ENCODE data around the gene GRIK3.

Gene GRIK3

DNA sequence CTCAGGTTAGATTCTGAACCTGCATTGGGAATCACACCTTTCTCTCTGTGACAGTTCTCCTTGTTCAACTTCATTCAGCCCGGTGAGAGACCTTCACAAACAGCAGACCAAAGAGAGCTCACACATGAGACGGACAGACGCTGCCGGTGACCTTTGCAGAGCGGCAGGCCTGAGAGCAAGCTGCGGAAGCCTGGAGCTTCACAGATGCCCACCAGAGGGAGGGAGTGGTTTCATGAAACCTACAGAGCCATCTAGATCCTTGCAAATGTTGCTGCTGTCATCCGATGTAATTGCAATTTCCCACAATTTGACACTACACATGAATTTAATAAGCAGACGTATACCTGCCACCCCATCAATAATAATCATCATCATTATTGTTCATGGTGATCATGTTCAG lies 39.4 kb downstream of the GRIK3 start:
- H3K4me3 Mint-ChIP-seq = no peak overlapping the region
- DNase-seq (ENCODE audit: low spot score in 2 of 2) (no peak), ATAC-seq (replicated peaks; ENCODE audit: extremely low read depth, poor library complexity, severe bottlenecking) (no peak)
- peaks cover 2% of the 10 kb centered on the region for H3K36me3 Mint-ChIP-seq (ENCODE audit: insufficient read depth)
- H3K9me3 Mint-ChIP-seq = no peaks in the 10 kb centered on the region
- peaks cover 83% of the 10 kb centered on the region for H3K27me3 Mint-ChIP-seq
- H3K4me1 Mint-ChIP-seq = no peaks in the 10 kb centered on the region
- H3K27ac Mint-ChIP-seq (ENCODE audit: low read depth) = no peak overlapping the region

DNA sequence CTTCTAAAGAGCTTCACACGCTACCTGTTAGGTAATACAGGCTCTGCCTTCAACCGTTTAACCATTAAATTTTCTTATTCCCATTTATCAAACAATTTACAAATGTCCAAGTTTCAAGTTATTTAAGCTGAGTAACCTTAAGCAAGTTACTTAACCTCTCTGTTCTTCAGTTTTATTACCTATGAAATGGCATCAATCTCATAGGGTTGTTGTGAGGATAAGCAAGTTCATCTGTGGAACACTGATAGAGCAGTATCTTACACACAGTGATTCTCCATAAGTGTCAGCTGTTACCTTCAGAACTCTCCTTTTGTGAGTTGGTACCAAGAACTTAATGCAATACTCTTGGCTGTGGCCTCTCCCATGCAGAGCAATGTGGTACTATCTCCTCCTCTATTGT lies 40.0 kb downstream of the GRIK3 start:
- Mint-ChIP-seq H3K9me3 (no peaks in the 10 kb centered on the region), H3K4me3 (no peak overlapping the region), H3K27me3 (peaks cover 83% of the 10 kb centered on the region), H3K36me3 (ENCODE audit: insufficient read depth) (peaks cover 2% of the 10 kb centered on the region), H3K27ac (ENCODE audit: low read depth) (no peak overlapping the region), H3K4me1 (no peaks in the 10 kb centered on the region)
- DNase-seq (ENCODE audit: low spot score in 2 of 2) = no peak
- no peak for ATAC-seq (replicated peaks; ENCODE audit: extremely low read depth, poor library complexity, severe bottlenecking)

DNA sequence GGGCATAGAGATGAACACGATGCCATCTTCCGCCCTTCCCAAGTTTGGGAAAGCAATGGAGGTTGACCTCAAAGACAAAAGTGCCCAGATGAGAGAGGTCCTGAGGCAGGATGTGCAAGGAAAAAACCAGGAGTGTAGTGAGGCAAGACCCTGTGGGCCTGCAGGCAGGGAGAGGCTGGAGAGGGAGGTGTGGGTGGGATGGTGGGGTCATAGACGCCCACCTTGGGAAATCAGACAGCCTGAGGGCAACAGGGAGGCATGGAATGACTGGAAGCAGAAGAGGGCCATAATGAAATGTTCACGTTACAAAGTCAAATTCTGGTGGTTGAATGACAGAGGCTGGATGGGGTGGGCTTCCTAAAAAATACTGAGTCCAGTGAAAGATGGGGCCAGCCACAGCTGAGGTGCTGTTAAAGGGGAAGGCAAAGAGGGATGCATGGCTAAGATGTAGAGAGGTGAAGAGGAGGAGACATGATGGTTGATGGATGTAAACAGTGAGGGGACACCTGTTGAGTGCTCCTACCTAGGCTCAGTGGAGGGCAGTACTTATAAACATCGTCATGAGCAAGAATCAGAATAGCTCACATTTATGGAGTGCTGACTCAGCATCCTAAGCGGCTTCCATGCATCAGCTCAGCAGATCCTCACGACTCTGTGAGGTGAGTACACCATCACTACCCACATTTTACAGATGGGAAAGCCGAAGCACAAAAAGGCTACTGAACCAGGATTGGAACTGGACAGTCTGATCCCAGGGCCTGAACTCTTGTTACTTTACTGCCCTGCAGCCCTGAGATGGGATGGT lies 42.0 kb downstream of the GRIK3 start:
- Mint-ChIP-seq H3K27ac (ENCODE audit: low read depth) (no peak overlapping the region), H3K9me3 (no peaks in the 10 kb centered on the region), H3K36me3 (ENCODE audit: insufficient read depth) (no peaks in the 10 kb centered on the region), H3K27me3 (peaks cover 80% of the 10 kb centered on the region), H3K4me1 (no peaks in the 10 kb centered on the region), H3K4me3 (no peak overlapping the region)
- ATAC-seq (replicated peaks; ENCODE audit: extremely low read depth, poor library complexity, severe bottlenecking) (no peak), DNase-seq (ENCODE audit: low spot score in 2 of 2) (no peak)

DNA sequence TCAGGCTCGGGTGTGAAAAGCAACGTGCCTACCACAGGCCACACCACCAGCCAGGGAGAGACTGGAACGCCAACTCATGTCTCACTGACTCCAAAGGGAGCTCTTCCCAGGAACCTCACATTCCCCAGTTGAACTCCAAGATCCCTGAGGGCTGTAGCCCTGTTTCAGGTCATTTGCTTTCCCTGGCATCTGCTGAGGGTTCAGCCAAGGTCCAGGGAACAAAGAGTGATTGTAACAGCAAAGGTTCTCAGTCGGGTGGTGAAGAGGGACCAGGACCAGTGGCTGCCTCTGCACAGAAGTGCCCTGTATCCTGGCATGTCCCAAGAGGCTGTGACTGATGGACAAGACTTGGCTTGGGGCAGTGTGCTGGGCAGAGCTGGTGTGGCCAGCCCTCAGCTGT lies 42.8 kb downstream of the GRIK3 start:
- H3K9me3 Mint-ChIP-seq = no peaks in the 10 kb centered on the region
- DNase-seq (ENCODE audit: low spot score in 2 of 2) (no peak), ATAC-seq (replicated peaks; ENCODE audit: extremely low read depth, poor library complexity, severe bottlenecking) (no peak)
- peaks cover 80% of the 10 kb centered on the region for H3K27me3 Mint-ChIP-seq
- H3K36me3 Mint-ChIP-seq (ENCODE audit: insufficient read depth) = no peaks in the 10 kb centered on the region
- no peak overlapping the region for H3K27ac Mint-ChIP-seq (ENCODE audit: low read depth)
- H3K4me1 Mint-ChIP-seq = no peaks in the 10 kb centered on the region
- no peak overlapping the region for H3K4me3 Mint-ChIP-seq

DNA sequence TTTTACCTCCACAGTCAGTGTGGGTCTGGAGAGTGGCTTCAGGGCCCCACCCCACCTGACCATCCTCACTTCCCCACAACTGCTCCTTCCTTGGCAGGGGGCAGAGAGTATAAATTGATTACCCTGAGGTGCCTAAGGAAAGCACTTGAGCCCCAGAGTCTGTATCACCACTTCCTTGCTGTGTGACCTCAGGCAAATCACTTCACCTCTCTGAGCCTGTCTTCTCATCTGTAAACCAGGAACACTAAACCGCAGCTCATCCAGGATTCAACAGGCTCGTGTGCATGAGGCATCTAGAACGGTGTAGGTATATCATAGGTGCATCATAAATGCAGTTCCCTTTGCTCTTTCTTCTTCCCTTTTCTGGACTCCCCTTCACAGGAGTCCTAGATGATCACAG lies 43.4 kb downstream of the GRIK3 start:
- H3K4me3 Mint-ChIP-seq = no peak overlapping the region
- ATAC-seq (replicated peaks; ENCODE audit: extremely low read depth, poor library complexity, severe bottlenecking) (no peak), DNase-seq (ENCODE audit: low spot score in 2 of 2) (no peak)
- no peaks in the 10 kb centered on the region for H3K36me3 Mint-ChIP-seq (ENCODE audit: insufficient read depth)
- no peak overlapping the region for H3K27ac Mint-ChIP-seq (ENCODE audit: low read depth)
- H3K9me3 Mint-ChIP-seq = no peaks in the 10 kb centered on the region
- peaks cover 80% of the 10 kb centered on the region for H3K27me3 Mint-ChIP-seq
- H3K4me1 Mint-ChIP-seq = no peaks in the 10 kb centered on the region

DNA sequence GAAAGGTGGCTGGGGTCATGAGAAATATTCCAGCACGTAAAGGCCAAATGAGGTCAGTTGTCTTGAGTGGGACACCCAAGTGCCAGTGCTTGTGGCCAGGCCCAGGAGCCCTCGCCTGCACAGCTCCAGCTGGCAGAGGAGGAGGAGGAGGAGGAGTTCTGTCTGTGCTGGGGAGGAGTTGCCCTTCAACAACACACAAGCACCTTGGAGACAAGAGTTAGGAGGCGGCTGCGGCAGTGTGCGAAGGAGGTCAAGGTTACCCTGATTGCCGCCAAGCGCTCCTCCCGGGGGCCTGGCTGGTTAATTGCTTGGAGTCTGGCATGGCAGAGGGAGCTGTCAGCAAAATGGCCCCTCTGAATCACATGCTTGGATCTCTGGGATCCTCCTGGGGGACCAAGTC lies 45.1 kb downstream of the GRIK3 start:
- H3K9me3 Mint-ChIP-seq = no peaks in the 10 kb centered on the region
- no peak overlapping the region for H3K27ac Mint-ChIP-seq (ENCODE audit: low read depth)
- H3K4me3 Mint-ChIP-seq = no peak overlapping the region
- no peak for DNase-seq (ENCODE audit: low spot score in 2 of 2)
- H3K36me3 Mint-ChIP-seq (ENCODE audit: insufficient read depth) = no peaks in the 10 kb centered on the region
- ATAC-seq (replicated peaks; ENCODE audit: extremely low read depth, poor library complexity, severe bottlenecking) = no peak
- H3K27me3 Mint-ChIP-seq = peaks cover 74% of the 10 kb centered on the region
- no peaks in the 10 kb centered on the region for H3K4me1 Mint-ChIP-seq

DNA sequence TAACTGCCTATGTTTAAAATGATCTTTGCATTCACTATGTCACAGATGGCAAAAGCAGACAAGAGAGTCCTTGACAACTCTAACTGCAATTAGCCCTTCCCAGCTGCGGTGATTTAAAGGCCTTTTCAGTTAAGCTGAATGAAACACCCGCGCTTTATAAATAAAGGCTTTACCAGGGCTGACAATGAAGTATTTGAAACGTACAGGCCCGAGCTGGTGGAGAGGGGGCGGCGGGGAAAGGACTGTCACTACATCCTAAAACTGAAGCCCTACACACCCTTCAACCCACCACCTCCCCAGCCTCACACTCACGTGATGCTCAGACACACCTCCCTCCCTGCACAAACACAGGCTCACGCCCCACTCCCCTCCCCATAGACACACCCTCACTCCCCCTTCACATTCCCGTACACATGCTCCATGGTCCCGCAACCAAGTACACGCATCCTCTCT lies 45.5 kb downstream of the GRIK3 start:
- ATAC-seq (replicated peaks; ENCODE audit: extremely low read depth, poor library complexity, severe bottlenecking) (no peak), DNase-seq (ENCODE audit: low spot score in 2 of 2) (no peak)
- no peaks in the 10 kb centered on the region for H3K4me1 Mint-ChIP-seq
- no peak overlapping the region for H3K4me3 Mint-ChIP-seq
- H3K9me3 Mint-ChIP-seq = no peaks in the 10 kb centered on the region
- H3K36me3 Mint-ChIP-seq (ENCODE audit: insufficient read depth) = no peaks in the 10 kb centered on the region
- H3K27me3 Mint-ChIP-seq = peaks cover 70% of the 10 kb centered on the region
- no peak overlapping the region for H3K27ac Mint-ChIP-seq (ENCODE audit: low read depth)

DNA sequence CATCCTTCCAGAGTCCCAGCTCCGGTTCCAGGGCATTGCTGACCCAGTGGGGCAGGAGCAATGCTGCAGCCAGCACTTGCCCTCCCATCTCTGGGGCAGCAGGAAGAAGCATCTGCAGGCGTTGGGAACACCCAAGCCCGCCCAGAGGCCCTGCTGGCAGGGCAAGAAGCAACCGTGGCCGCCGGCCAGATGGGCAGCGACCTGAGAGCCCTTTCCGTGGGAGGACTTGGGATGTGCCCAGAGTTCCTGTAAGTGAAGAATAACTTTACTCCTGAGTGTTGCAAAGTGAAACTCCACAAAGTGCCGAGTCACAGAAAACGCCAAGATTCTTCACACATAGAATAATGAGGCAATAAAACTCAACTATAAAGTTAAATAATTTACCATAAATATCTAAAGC lies 46.0 kb downstream of the GRIK3 start:
- Mint-ChIP-seq H3K4me3 (no peak overlapping the region), H3K27ac (ENCODE audit: low read depth) (no peak overlapping the region), H3K9me3 (no peaks in the 10 kb centered on the region), H3K27me3 (peaks cover 69% of the 10 kb centered on the region), H3K36me3 (ENCODE audit: insufficient read depth) (no peaks in the 10 kb centered on the region), H3K4me1 (no peaks in the 10 kb centered on the region)
- no peak for DNase-seq (ENCODE audit: low spot score in 2 of 2)
- no peak for ATAC-seq (replicated peaks; ENCODE audit: extremely low read depth, poor library complexity, severe bottlenecking)

DNA sequence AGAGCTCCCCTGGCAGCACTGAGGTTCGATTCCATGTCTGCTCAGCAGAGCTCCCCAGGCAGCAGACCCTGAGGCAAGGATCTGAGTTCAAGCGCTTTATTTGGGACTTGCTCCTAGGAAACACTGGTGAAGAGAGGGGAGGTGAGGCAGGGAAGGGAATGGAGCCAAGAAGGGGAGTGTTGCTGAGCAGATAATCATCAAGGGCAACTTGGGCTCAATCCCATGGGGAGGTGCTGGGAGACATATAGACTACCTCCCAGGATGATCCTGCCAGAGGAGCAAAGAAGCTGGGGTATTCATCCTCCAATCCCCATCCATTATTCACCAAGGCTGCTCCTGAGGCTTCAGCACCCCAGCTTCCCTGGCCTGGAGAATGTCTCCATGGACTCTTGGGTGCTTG lies 47.0 kb downstream of the GRIK3 start:
- no peaks in the 10 kb centered on the region for H3K9me3 Mint-ChIP-seq
- H3K4me3 Mint-ChIP-seq = no peak overlapping the region
- DNase-seq (ENCODE audit: low spot score in 2 of 2) (no peak), ATAC-seq (replicated peaks; ENCODE audit: extremely low read depth, poor library complexity, severe bottlenecking) (no peak)
- H3K27ac Mint-ChIP-seq (ENCODE audit: low read depth) = no peak overlapping the region
- H3K36me3 Mint-ChIP-seq (ENCODE audit: insufficient read depth) = no peaks in the 10 kb centered on the region
- H3K4me1 Mint-ChIP-seq = no peaks in the 10 kb centered on the region
- peaks cover 71% of the 10 kb centered on the region for H3K27me3 Mint-ChIP-seq

DNA sequence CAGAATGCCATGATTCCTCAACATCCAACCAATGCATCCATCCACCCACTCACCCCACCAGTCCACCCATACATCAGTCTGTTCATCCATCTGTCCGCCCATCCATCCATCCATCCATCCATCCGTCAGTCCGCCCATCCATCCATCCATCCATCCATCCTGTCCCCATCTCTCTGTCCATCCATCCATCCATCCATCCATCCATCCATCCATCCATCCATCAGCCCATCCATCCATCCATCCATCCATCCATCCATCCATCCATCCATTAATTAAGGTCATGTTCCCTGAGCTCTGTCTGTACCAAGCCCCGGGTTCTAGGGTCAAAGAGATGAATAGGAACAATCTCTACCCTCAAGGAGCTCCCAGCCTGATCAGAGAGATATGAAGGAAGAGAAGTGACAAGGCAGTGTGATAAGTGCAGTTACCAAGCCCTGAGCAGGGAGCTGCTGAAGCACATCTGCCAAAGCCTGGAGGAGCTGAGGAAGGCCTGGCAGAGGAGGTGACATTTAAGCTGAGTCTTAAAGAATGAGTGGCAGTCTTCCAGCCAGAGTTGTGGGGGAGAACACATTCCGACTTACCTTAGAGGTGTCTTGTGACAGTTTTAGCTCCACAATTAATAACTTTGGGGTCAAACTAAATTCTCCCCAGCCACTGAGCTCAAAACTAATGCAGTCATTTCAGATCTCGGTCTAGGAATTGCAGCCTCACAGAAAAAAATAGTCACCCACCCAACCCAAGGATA lies 47.9 kb downstream of the GRIK3 start:
- Mint-ChIP-seq H3K4me3 (no peak overlapping the region), H3K27ac (ENCODE audit: low read depth) (no peak overlapping the region), H3K4me1 (no peaks in the 10 kb centered on the region), H3K9me3 (no peaks in the 10 kb centered on the region), H3K27me3 (peaks cover 63% of the 10 kb centered on the region), H3K36me3 (ENCODE audit: insufficient read depth) (no peaks in the 10 kb centered on the region)
- no peak for ATAC-seq (replicated peaks; ENCODE audit: extremely low read depth, poor library complexity, severe bottlenecking)
- no peak for DNase-seq (ENCODE audit: low spot score in 2 of 2)

DNA sequence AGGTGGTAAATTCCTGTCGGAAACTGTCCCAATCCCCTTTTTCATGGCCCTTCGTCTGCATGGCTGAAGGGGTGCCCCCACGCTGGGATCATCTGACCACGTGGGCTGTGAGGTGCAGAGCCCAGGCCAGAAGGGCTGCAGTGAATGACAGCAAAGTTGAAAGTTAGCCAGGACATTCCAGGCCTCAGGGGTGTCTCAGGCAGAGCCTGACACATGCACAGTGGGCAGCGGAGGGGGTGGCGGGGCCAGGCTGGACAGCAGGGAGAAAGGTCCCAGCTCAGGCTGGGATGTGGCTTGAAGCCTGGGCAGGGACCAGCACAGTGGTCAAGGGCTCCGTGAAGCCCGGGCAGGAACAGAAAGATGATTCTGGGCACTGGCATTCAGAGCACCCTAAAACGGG lies 49.6 kb downstream of the GRIK3 start:
- H3K27me3 Mint-ChIP-seq = peaks cover 63% of the 10 kb centered on the region

DNA sequence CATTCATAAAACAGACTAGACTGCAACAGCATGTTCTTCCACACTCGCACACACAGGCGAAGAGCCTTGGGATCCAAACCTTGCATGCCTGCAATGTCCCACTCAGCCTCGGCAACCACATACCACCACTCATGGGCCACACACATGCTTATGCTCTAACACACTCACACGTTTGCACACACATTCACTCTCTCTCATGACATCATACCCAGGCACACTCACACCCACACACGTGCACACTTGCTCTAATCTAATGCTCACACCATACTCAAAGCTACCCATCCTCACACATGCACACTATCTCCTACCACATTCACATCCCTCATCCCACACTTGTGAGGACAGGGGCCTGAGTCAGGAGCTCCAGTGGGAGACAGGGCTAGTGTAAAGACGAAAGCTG lies 50.3 kb downstream of the GRIK3 start:
- H3K36me3 Mint-ChIP-seq (ENCODE audit: insufficient read depth) = no peaks in the 10 kb centered on the region
- H3K27ac Mint-ChIP-seq (ENCODE audit: low read depth) = no peak overlapping the region
- H3K27me3 Mint-ChIP-seq = peaks cover 61% of the 10 kb centered on the region
- no peaks in the 10 kb centered on the region for H3K9me3 Mint-ChIP-seq
- DNase-seq (ENCODE audit: low spot score in 2 of 2) (no peak), ATAC-seq (replicated peaks; ENCODE audit: extremely low read depth, poor library complexity, severe bottlenecking) (no peak)
- no peaks in the 10 kb centered on the region for H3K4me1 Mint-ChIP-seq
- no peak overlapping the region for H3K4me3 Mint-ChIP-seq

More for the DNA sequence above, 49.6 kb downstream of the GRIK3 start:
- Mint-ChIP-seq H3K9me3 (no peaks in the 10 kb centered on the region), H3K36me3 (ENCODE audit: insufficient read depth) (no peaks in the 10 kb centered on the region), H3K27ac (ENCODE audit: low read depth) (no peak overlapping the region), H3K4me3 (no peak overlapping the region), H3K4me1 (no peaks in the 10 kb centered on the region)
- ATAC-seq (replicated peaks; ENCODE audit: extremely low read depth, poor library complexity, severe bottlenecking) (no peak), DNase-seq (ENCODE audit: low spot score in 2 of 2) (no peak)

DNA sequence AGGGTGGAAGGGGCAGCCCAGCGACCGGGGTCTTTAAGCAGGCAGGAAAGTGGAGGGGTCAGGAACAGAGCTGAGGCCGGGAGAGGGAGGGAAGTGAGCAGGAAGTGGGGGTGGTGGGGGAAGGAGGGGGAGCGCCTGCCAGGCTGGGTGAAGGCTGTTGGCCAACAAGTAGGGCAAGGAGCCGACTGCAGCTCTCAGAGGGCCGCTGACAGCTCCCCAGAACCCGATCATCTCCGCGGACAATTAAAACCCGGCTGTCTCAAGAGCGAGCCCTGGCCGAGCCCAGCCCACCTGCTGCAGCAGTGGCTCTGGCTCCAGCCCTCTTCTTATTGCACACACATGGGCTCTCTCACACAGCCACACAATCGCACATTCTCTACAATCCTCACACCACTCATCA lies 51.6 kb downstream of the GRIK3 start:
- H3K36me3 Mint-ChIP-seq (ENCODE audit: insufficient read depth) = no peaks in the 10 kb centered on the region
- no peak overlapping the region for H3K4me3 Mint-ChIP-seq
- H3K27me3 Mint-ChIP-seq = peaks cover 67% of the 10 kb centered on the region

More for the DNA sequence above, 51.6 kb downstream of the GRIK3 start:
- Mint-ChIP-seq H3K27ac (ENCODE audit: low read depth) (no peak overlapping the region), H3K9me3 (no peaks in the 10 kb centered on the region), H3K4me1 (no peaks in the 10 kb centered on the region)
- ATAC-seq (replicated peaks; ENCODE audit: extremely low read depth, poor library complexity, severe bottlenecking) = no peak
- no peak for DNase-seq (ENCODE audit: low spot score in 2 of 2)
